CD14-positive monocyte (primary cell): ENCODE measurements around the gene HLA-DMB. TPM values are rescaled to one million over a fixed set of nuclear protein-coding genes. Genes with fewer than 3 reads are reported as not detected.

Experiments used
- DNase-seq, 3 donors: peaks; one replicate each; pipeline ENCODE4 v3.0.0-alpha.2; 2011 to 2022
- H2AFZ ChIP-seq: 2 replicates; pipeline ENCODE4 v1.6.0; 2012; ENCODE audit warnings: mild to moderate bottlenecking, low read depth, low read length, inconsistent platforms; ENCODE audit not compliant: insufficient read depth, poor library complexity, severe bottlenecking
- H3K27ac ChIP-seq, 2 donors: 1 replicate in 1 of 2; 2 replicates in 1 of 2; pipeline ENCODE4 v1.5.1; 2012 to 2013; ENCODE audit warnings: low read length in 2 of 2, control low read depth in 1 of 2, inconsistent platforms in 1 of 2, low read depth in 1 of 2, mild to moderate bottlenecking in 1 of 2
- H3K27me3 ChIP-seq, 2 donors: one replicate each; pipeline versions ENCODE4 v1.6.0 to v1.6.1; 2011 to 2013; ENCODE audit warnings: low read length in 2 of 2; ENCODE audit not compliant: control insufficient read depth in 2 of 2, insufficient read depth in 2 of 2
- H3K36me3 ChIP-seq, 2 donors: replicated peaks in 1 of 2; 1 replicate in 1 of 2; 2 replicates in 1 of 2; pipeline versions ENCODE4 v1.5.1 to v1.6.1; 2012 to 2013; ENCODE audit warnings: low read length in 2 of 2, control low read depth in 1 of 2, inconsistent platforms in 1 of 2, mild to moderate bottlenecking in 1 of 2; ENCODE audit not compliant: insufficient read depth in 2 of 2, control insufficient read depth in 1 of 2
- H3K4me1 ChIP-seq, 2 donors: 1 replicate in 1 of 2; 2 replicates in 1 of 2; pipeline versions ENCODE4 v1.5.1 to v1.6.1; 2012 to 2013; ENCODE audit warnings: low read length in 2 of 2, control low read depth in 1 of 2, inconsistent platforms in 1 of 2, mild to moderate bottlenecking in 1 of 2, moderate library complexity in 1 of 2; ENCODE audit not compliant: insufficient read depth in 2 of 2, control insufficient read depth in 1 of 2
- H3K4me2 ChIP-seq: replicated peaks from 2 replicates; pipeline ENCODE3; 2012; ENCODE audit warnings: low read length, moderate library complexity, mild to moderate bottlenecking; ENCODE audit not compliant: poor library complexity, severe bottlenecking; ENCODE audit errors: extremely low read depth
- H3K4me3 ChIP-seq, 3 experiments: fragments of 200-600 bp in 1 of 3; sonication (generic) in 1 of 3; replicated peaks in 1 of 3; 1 replicate in 2 of 3; 2 replicates in 1 of 3; pipeline ENCODE4 v1.5.1; 2011 to 2013; ENCODE audit warnings: low read length in 3 of 3, mild to moderate bottlenecking in 3 of 3, control low read depth in 2 of 3, low read depth in 2 of 3, inconsistent platforms in 1 of 3, moderate library complexity in 1 of 3
- H3K79me2 ChIP-seq: 2 replicates; pipeline ENCODE4 v1.6.0; 2012; ENCODE audit warnings: mild to moderate bottlenecking, control low read depth, inconsistent platforms, low read length, moderate library complexity; ENCODE audit not compliant: insufficient read depth
- H3K9ac ChIP-seq: 2 replicates; pipeline ENCODE4 v1.6.0; 2017; ENCODE audit warnings: low read length, mild to moderate bottlenecking; ENCODE audit not compliant: insufficient read depth, poor library complexity, severe bottlenecking
- H3K9me3 ChIP-seq, 2 donors: replicated peaks in 1 of 2; 1 replicate in 1 of 2; 2 replicates in 1 of 2; pipeline versions ENCODE4 v1.5.1 to v1.6.1; 2012 to 2013; ENCODE audit warnings: low read length in 2 of 2, control low read depth in 1 of 2; ENCODE audit not compliant: control insufficient read depth in 1 of 2, insufficient read depth in 1 of 2
- H4K20me1 ChIP-seq: 2 replicates; pipeline ENCODE4 v1.6.0; 2012; ENCODE audit warnings: mild to moderate bottlenecking, low read length, control low read depth, moderate library complexity; ENCODE audit not compliant: insufficient read depth
- H3K27ac Mint-ChIP-seq, 7 donors: one replicate each; pipeline ENCODE4 v1.8.0; 2020; ENCODE audit warnings: mild to moderate bottlenecking in 7 of 7, mixed read lengths in 7 of 7, moderate library complexity in 6 of 7, inconsistent platforms in 2 of 7
- H3K27me3 Mint-ChIP-seq, 3 donors: one replicate each; pipeline ENCODE4 v1.8.0; 2021 to 2022; ENCODE audit warnings: low read depth in 3 of 3, mild to moderate bottlenecking in 3 of 3, mixed read lengths in 3 of 3, moderate library complexity in 3 of 3, inconsistent platforms in 1 of 3
- H3K36me3 Mint-ChIP-seq, 2 donors: one replicate each; pipeline ENCODE4 v1.8.0; 2020; ENCODE audit warnings: mixed read lengths in 2 of 2, inconsistent platforms in 1 of 2, mild to moderate bottlenecking in 1 of 2
- H3K4me1 Mint-ChIP-seq: one replicate; pipeline ENCODE4 v1.8.0; 2020; ENCODE audit warnings: mild to moderate bottlenecking, mixed read lengths
- H3K4me3 Mint-ChIP-seq, 2 donors: one replicate each; pipeline ENCODE4 v1.8.0; 2020; ENCODE audit warnings: mild to moderate bottlenecking in 2 of 2, mixed read lengths in 2 of 2, moderate library complexity in 1 of 2
- H3K9me3 Mint-ChIP-seq, 7 donors: one replicate each; pipeline ENCODE4 v1.8.0; 2020 to 2022; ENCODE audit warnings: mixed read lengths in 7 of 7, mild to moderate bottlenecking in 6 of 7, moderate library complexity in 6 of 7, inconsistent platforms in 2 of 7
- WGBS: methylation state at CpG from one replicate; pipeline ENCODE4 v1.1.5; 2013; ENCODE audit warnings: missing lambda C conversion rate; ENCODE audit not compliant: insufficient coverage; 5-methylcytosine and 5-hydroxymethylcytosine counted together
- intact Hi-C, 2 donors: fragments of 100-400 bp; cut with micrococcal nuclease; formaldehyde crosslinking; loops; one replicate each; pipeline versions ENCODE4 v1.15.0 to v1.15.1; 2023
- polyA plus RNA-seq, 3 donors: library from polyadenylated mRNA; depleted of rRNA in 1 of 3; unstranded in 2 of 3; stranded (reverse) in 1 of 3; fragments of 300-500 nt in 2 of 3; fragments of >200 nt in 1 of 3; fragmentation: Illumina TruSeq in 2 of 3; gene quantifications; 1 replicate in 2 of 3; 2 replicates in 1 of 3; pipeline ENCODE4 v1.2.3, GENCODE V29; 2012 to 2021
- TF ChIP-seq, protein P1 (sequence below): fragments of 200-600 bp; IDR thresholded peaks from one replicate; pipeline ENCODE4 v1.8.0; 2022; ENCODE audit warnings: antibody characterized with exemption, mild to moderate bottlenecking

HLA-DMB gene
- polyA plus RNA-seq, 3 donors, result 510 to 924 (median 726) TPM

DNA sequence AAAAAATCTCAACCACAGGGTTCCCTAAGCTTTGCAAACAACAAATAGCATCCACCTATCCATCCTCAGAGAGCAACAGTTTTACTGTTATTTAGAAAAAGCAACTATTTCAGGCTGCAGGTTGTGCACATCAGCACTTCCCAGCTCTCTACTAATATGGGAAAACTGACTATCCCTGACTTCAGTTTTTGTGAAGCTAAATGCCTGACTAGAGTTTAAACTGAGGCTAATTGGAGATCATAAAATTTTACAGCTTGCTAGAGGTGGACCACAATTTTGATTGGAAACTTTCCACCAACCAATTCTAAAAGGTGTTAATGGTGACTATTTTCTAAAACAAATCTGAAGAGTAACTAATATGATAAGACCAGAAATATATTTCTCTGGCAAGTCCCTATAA, 36.9 kb downstream of the HLA-DMB start:
- Mint-ChIP-seq H3K27me3 (peaks cover 0 to 3% (median 2%) of the 10 kb centered on the region in 3 donors), H3K27ac (no peak overlapping the region), H3K36me3 (peaks cover 12% of the 10 kb centered on the region in 2 donors), H3K4me3 (no peak overlapping the region), H3K9me3 (no peaks in the 10 kb centered on the region), H3K4me1 (peaks cover 13% of the 10 kb centered on the region)
- no peak overlapping the region for H3K27ac ChIP-seq
- peaks cover 27% of the 10 kb centered on the region for H3K79me2 ChIP-seq
- intact Hi-C loops, result no loop called here
- no peak for DNase-seq
- peaks cover 0 to 9% of the 10 kb centered on the region in 2 donors for H3K36me3 ChIP-seq
- H2AFZ ChIP-seq, result no peak overlapping the region
- no peak overlapping the region for H3K4me2 ChIP-seq
- H4K20me1 ChIP-seq, result no peaks in the 10 kb centered on the region
- H3K4me3 ChIP-seq, result no peak overlapping the region
- H3K9ac ChIP-seq, result no peak overlapping the region
- H3K9me3 ChIP-seq, result no peaks in the 10 kb centered on the region
- H3K4me1 ChIP-seq, result peaks cover 6 to 16% of the 10 kb centered on the region in 2 donors
- TF ChIP-seq, protein P1, sequence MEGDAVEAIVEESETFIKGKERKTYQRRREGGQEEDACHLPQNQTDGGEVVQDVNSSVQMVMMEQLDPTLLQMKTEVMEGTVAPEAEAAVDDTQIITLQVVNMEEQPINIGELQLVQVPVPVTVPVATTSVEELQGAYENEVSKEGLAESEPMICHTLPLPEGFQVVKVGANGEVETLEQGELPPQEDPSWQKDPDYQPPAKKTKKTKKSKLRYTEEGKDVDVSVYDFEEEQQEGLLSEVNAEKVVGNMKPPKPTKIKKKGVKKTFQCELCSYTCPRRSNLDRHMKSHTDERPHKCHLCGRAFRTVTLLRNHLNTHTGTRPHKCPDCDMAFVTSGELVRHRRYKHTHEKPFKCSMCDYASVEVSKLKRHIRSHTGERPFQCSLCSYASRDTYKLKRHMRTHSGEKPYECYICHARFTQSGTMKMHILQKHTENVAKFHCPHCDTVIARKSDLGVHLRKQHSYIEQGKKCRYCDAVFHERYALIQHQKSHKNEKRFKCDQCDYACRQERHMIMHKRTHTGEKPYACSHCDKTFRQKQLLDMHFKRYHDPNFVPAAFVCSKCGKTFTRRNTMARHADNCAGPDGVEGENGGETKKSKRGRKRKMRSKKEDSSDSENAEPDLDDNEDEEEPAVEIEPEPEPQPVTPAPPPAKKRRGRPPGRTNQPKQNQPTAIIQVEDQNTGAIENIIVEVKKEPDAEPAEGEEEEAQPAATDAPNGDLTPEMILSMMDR, result no peak
- no peaks in the 10 kb centered on the region for H3K27me3 ChIP-seq

DNA sequence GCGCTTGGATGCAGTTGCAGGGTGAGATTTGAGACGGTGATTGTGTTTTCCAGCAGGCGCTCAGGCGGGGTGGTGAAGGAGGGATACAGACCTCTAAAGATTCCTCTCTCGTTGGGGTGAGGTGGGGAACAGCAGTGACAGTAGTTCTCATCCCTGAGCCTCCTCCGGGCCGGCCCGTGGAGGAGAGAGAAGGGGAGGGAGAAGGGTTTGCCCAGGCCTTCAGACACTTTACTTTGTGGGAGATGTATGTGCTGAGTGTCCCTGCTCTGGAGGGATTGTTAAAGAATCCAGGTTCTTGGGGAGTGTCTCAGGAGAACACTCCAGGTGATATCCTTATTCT, 45.9 kb downstream of the HLA-DMB start:
- no peak for DNase-seq
- H3K9ac ChIP-seq, result peak overlapping the region; percentile 75
- H3K4me3 Mint-ChIP-seq, result peak overlapping the region; percentile 99 to 100
- peaks cover 0 to 3% of the 10 kb centered on the region in 2 donors for H3K36me3 Mint-ChIP-seq
- TF ChIP-seq, protein P1, result no peak
- H3K79me2 ChIP-seq, result peaks cover 54% of the 10 kb centered on the region
- no peaks in the 10 kb centered on the region for H3K27me3 ChIP-seq
- H3K4me2 ChIP-seq, result peak overlapping the region; percentile 99
- H3K27ac ChIP-seq, result peak overlapping the region in 1 of 2 donors; percentile 82
- intact Hi-C loops, result loop anchor here (5.0 to 10.0 kb wide), 2 partner anchors 42 to 190 kb away; no protein-coding TSS in a partner anchor
- peak overlapping the region; percentile 57 to 98 (median 93) for H3K27ac Mint-ChIP-seq
- no peaks in the 10 kb centered on the region for H3K36me3 ChIP-seq
- no peaks in the 10 kb centered on the region for H3K9me3 ChIP-seq
- peak overlapping the region; percentile 75 to 96 (median 79) for H3K4me3 ChIP-seq
- peak overlapping the region; percentile 97 for H2AFZ ChIP-seq
- H4K20me1 ChIP-seq, result no peaks in the 10 kb centered on the region
- 0% methylated on average over 2 of the region's 8 CpGs for WGBS
- peaks cover 0 to 1% (median 0%) of the 10 kb centered on the region in 3 donors for H3K27me3 Mint-ChIP-seq
- no peaks in the 10 kb centered on the region for H3K9me3 Mint-ChIP-seq
- peaks cover 22 to 42% of the 10 kb centered on the region in 2 donors for H3K4me1 ChIP-seq
- H3K4me1 Mint-ChIP-seq, result peaks cover 47% of the 10 kb centered on the region
